K562 (cell line): ENCODE measurements around the gene CDKN2B.

Experiments
- ETV1 ChIP-seq: fragments of 450-650 bp; conservative IDR thresholded peaks from 2 replicates; pipeline ENCODE4 v1.6.1; 2016; ENCODE audit warnings: missing genetic modification characterization, control low read depth, low read depth, missing compliant biosample characterization
- PHF8 ChIP-seq: fragments of 200-600 bp; sonication (generic); IDR thresholded peaks from 2 replicates; pipeline ENCODE4 v1.6.1; 2012; ENCODE audit warnings: mixed run types, mild to moderate bottlenecking, inconsistent platforms, low read length, moderate library complexity, borderline replicate concordance
- SREBF2 ChIP-seq: sonication (generic); formaldehyde crosslinking; IDR thresholded peaks from 2 replicates; pipeline ENCODE4 v1.4.0; 2020; ENCODE audit warnings: mild to moderate bottlenecking, missing genetic modification reagents
- YBX1 ChIP-seq: fragments of 450-650 bp; IDR thresholded peaks from 2 replicates; pipeline ENCODE4 v1.7.1; 2016; ENCODE audit warnings: mild to moderate bottlenecking
- ZNF24 ChIP-seq: fragments of 450-650 bp; IDR thresholded peaks from 2 replicates; pipeline ENCODE4 v1.6.1; 2016
- TF ChIP-seq, protein P1 (sequence below): fragments of 450-650 bp; formaldehyde crosslinking; IDR thresholded peaks from 2 replicates; pipeline ENCODE4 v1.4.0; 2022; ENCODE audit warnings: missing genetic modification characterization
- TF ChIP-seq, protein P2 (sequence below): sonication (generic); formaldehyde crosslinking; IDR thresholded peaks from 2 replicates; pipeline ENCODE4 v1.8.0; 2022; ENCODE audit warnings: mild to moderate bottlenecking, missing genetic modification reagents
- TF ChIP-seq, protein P3 (sequence below), 2 experiments: fragments of 450-650 bp; formaldehyde crosslinking in 1 of 2; IDR thresholded peaks; 2 replicates each; pipeline versions ENCODE4 v1.4.0 to v1.6.1; 2014 to 2020; ENCODE audit warnings: mild to moderate bottlenecking in 2 of 2, borderline replicate concordance in 1 of 2, low read depth in 1 of 2
- TF ChIP-seq, protein P4 (sequence below), 3 experiments: IDR thresholded peaks in 2 of 3; conservative IDR thresholded peaks in 1 of 3; 2 replicates each; pipeline ENCODE4 v1.5.1; 2011 to 2012; ENCODE audit warnings: low read length in 3 of 3, mild to moderate bottlenecking in 3 of 3, control low read depth in 2 of 3, improper control_type of control experiment in 1 of 3, inconsistent platforms in 1 of 3, low read depth in 1 of 3, mixed read lengths in 1 of 3, moderate library complexity in 1 of 3; ENCODE audit not compliant: insufficient read depth in 2 of 3
- TF ChIP-seq, protein P5 (sequence below): fragments of 450-650 bp; formaldehyde crosslinking; IDR thresholded peaks from 2 replicates; pipeline ENCODE4 v1.4.0; 2020; ENCODE audit warnings: mild to moderate bottlenecking, moderate library complexity

DNA sequence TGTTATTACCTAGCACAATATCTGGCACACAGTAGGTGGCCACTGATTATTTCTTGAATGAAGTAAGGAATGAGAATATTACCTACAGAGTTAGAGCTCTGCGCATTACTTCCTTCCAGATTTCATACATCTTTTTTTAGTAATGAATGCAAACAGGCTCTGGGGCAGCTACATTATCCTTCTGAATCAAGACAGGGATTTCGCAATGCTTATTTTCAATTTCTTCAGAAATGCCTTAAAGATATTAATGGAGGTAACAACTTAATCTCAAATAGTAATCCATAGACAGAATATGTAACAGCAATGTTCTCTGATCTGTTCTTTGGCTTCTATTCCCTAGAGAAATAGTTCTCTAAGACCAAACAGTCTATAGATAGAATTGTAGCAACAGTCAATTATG, 47.5 kb downstream of the CDKN2B start:
- TF ChIP-seq PHF8 (no peak), ETV1 (no peak), ZNF24 (no peak), SREBF2 (CRISPR knock-in tag) (no peak), YBX1 (no peak)
- TF ChIP-seq, protein P1, sequence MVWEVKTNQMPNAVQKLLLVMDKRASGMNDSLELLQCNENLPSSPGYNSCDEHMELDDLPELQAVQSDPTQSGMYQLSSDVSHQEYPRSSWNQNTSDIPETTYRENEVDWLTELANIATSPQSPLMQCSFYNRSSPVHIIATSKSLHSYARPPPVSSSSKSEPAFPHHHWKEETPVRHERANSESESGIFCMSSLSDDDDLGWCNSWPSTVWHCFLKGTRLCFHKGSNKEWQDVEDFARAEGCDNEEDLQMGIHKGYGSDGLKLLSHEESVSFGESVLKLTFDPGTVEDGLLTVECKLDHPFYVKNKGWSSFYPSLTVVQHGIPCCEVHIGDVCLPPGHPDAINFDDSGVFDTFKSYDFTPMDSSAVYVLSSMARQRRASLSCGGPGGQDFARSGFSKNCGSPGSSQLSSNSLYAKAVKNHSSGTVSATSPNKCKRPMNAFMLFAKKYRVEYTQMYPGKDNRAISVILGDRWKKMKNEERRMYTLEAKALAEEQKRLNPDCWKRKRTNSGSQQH (CRISPR knock-in tag): no peak
- TF ChIP-seq, protein P2, sequence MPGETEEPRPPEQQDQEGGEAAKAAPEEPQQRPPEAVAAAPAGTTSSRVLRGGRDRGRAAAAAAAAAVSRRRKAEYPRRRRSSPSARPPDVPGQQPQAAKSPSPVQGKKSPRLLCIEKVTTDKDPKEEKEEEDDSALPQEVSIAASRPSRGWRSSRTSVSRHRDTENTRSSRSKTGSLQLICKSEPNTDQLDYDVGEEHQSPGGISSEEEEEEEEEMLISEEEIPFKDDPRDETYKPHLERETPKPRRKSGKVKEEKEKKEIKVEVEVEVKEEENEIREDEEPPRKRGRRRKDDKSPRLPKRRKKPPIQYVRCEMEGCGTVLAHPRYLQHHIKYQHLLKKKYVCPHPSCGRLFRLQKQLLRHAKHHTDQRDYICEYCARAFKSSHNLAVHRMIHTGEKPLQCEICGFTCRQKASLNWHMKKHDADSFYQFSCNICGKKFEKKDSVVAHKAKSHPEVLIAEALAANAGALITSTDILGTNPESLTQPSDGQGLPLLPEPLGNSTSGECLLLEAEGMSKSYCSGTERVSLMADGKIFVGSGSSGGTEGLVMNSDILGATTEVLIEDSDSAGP (CRISPR knock-in tag): no peak
- TF ChIP-seq, protein P3, sequence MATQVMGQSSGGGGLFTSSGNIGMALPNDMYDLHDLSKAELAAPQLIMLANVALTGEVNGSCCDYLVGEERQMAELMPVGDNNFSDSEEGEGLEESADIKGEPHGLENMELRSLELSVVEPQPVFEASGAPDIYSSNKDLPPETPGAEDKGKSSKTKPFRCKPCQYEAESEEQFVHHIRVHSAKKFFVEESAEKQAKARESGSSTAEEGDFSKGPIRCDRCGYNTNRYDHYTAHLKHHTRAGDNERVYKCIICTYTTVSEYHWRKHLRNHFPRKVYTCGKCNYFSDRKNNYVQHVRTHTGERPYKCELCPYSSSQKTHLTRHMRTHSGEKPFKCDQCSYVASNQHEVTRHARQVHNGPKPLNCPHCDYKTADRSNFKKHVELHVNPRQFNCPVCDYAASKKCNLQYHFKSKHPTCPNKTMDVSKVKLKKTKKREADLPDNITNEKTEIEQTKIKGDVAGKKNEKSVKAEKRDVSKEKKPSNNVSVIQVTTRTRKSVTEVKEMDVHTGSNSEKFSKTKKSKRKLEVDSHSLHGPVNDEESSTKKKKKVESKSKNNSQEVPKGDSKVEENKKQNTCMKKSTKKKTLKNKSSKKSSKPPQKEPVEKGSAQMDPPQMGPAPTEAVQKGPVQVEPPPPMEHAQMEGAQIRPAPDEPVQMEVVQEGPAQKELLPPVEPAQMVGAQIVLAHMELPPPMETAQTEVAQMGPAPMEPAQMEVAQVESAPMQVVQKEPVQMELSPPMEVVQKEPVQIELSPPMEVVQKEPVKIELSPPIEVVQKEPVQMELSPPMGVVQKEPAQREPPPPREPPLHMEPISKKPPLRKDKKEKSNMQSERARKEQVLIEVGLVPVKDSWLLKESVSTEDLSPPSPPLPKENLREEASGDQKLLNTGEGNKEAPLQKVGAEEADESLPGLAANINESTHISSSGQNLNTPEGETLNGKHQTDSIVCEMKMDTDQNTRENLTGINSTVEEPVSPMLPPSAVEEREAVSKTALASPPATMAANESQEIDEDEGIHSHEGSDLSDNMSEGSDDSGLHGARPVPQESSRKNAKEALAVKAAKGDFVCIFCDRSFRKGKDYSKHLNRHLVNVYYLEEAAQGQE (IDR thresholded peaks at IDR 0.05; ENCODE audit: borderline replicate concordance): no peak
- TF ChIP-seq, protein P3 (CRISPR knock-in tag; IDR thresholded peaks at IDR 0.05; ENCODE audit: low read depth): no peak
- TF ChIP-seq, protein P4, sequence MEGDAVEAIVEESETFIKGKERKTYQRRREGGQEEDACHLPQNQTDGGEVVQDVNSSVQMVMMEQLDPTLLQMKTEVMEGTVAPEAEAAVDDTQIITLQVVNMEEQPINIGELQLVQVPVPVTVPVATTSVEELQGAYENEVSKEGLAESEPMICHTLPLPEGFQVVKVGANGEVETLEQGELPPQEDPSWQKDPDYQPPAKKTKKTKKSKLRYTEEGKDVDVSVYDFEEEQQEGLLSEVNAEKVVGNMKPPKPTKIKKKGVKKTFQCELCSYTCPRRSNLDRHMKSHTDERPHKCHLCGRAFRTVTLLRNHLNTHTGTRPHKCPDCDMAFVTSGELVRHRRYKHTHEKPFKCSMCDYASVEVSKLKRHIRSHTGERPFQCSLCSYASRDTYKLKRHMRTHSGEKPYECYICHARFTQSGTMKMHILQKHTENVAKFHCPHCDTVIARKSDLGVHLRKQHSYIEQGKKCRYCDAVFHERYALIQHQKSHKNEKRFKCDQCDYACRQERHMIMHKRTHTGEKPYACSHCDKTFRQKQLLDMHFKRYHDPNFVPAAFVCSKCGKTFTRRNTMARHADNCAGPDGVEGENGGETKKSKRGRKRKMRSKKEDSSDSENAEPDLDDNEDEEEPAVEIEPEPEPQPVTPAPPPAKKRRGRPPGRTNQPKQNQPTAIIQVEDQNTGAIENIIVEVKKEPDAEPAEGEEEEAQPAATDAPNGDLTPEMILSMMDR (IDR thresholded peaks at IDR 0.05 in 2 of 3, conservative IDR thresholded peaks at IDR 0.05 in 1 of 3; ENCODE audit: insufficient read depth in 2 of 3, low read depth in 1 of 3, low read length in 3 of 3): no peak
- TF ChIP-seq, protein P5, sequence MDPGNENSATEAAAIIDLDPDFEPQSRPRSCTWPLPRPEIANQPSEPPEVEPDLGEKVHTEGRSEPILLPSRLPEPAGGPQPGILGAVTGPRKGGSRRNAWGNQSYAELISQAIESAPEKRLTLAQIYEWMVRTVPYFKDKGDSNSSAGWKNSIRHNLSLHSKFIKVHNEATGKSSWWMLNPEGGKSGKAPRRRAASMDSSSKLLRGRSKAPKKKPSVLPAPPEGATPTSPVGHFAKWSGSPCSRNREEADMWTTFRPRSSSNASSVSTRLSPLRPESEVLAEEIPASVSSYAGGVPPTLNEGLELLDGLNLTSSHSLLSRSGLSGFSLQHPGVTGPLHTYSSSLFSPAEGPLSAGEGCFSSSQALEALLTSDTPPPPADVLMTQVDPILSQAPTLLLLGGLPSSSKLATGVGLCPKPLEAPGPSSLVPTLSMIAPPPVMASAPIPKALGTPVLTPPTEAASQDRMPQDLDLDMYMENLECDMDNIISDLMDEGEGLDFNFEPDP (CRISPR knock-in tag): no peak
